NT2/D1 (cell line): ENCODE results near the gene TBC1D2B.

Experiments
- DNase-seq: peaks from one replicate; pipeline ENCODE4 v3.0.0-alpha.2; 2011; ENCODE audit warnings: low read depth, low spot score
- H3K27me3 ChIP-seq: 2 replicates; pipeline ENCODE4 v1.6.0; 2011; ENCODE audit warnings: mild to moderate bottlenecking; ENCODE audit not compliant: insufficient read length, insufficient read depth
- H3K36me3 ChIP-seq: 2 replicates; pipeline ENCODE4 v1.6.1; 2011; ENCODE audit warnings: mild to moderate bottlenecking, low read length, mixed read lengths; ENCODE audit not compliant: insufficient read depth, insufficient read length
- H3K4me1 ChIP-seq: 2 replicates; pipeline ENCODE4 v1.5.1; 2011; ENCODE audit not compliant: insufficient read depth, insufficient read length
- H3K4me3 ChIP-seq: 2 replicates; pipeline ENCODE4 v1.5.1; 2011; ENCODE audit warnings: low read depth; ENCODE audit not compliant: insufficient read length
- H3K9ac ChIP-seq: 2 replicates; pipeline ENCODE4 v1.6.0; 2011; ENCODE audit warnings: low read depth; ENCODE audit not compliant: insufficient read length
- H3K9me3 ChIP-seq: 2 replicates; pipeline ENCODE4 v1.5.1; 2011; ENCODE audit warnings: mild to moderate bottlenecking, low read length; ENCODE audit not compliant: insufficient read depth
- SUZ12 ChIP-seq: IDR thresholded peaks from 2 replicates; pipeline ENCODE4 v1.6.1; 2011; ENCODE audit not compliant: insufficient read length, insufficient read depth; ENCODE audit errors: extremely low read depth
- YY1 ChIP-seq: IDR thresholded peaks from 2 replicates; pipeline ENCODE4 v1.6.1; 2011; ENCODE audit not compliant: insufficient read length, insufficient read depth
- ZNF274 ChIP-seq: IDR thresholded peaks from 2 replicates; pipeline ENCODE4 v1.6.1; 2011; ENCODE audit warnings: mild to moderate bottlenecking, low read depth, low read length

The TBC1D2B gene

GRCh38 chr15:78103406-78104118 is 26.1 kb upstream of the TBC1D2B start:
- H3K9ac ChIP-seq = peak overlapping the region; percentile 18
- H3K4me1 ChIP-seq = no peaks in the 10 kb centered on the region
- H3K9me3 ChIP-seq = no peaks in the 10 kb centered on the region
- H3K36me3 ChIP-seq = peaks cover 18% of the 10 kb centered on the region
- no peaks in the 10 kb centered on the region for H3K27me3 ChIP-seq
- TF ChIP-seq YY1 = no peak
- TF ChIP-seq SUZ12 = no peak
- TF ChIP-seq ZNF274 = no peak
- H3K4me3 ChIP-seq = no peak overlapping the region
- no peak for DNase-seq

GRCh38 chr15:78102741-78103140 is 25.2 kb upstream of the TBC1D2B start:
- H3K9me3 ChIP-seq = no peaks in the 10 kb centered on the region
- H3K9ac ChIP-seq = no peak overlapping the region
- TF ChIP-seq SUZ12 (no peak), YY1 (no peak), ZNF274 (no peak)
- peaks cover 18% of the 10 kb centered on the region for H3K36me3 ChIP-seq
- no peaks in the 10 kb centered on the region for H3K4me1 ChIP-seq
- H3K4me3 ChIP-seq = no peak overlapping the region
- no peaks in the 10 kb centered on the region for H3K27me3 ChIP-seq
- no peak for DNase-seq

GRCh38 chr15:78102211-78102610 is 24.7 kb upstream of the TBC1D2B start:
- no peak overlapping the region for H3K9ac ChIP-seq
- H3K9me3 ChIP-seq = no peaks in the 10 kb centered on the region
- no peak for DNase-seq
- H3K36me3 ChIP-seq = peaks cover 15% of the 10 kb centered on the region
- no peak overlapping the region for H3K4me3 ChIP-seq
- no peaks in the 10 kb centered on the region for H3K4me1 ChIP-seq
- H3K27me3 ChIP-seq = no peaks in the 10 kb centered on the region
- no peak for TF ChIP-seq SUZ12
- no peak for TF ChIP-seq ZNF274
- no peak for TF ChIP-seq YY1

GRCh38 chr15:78101423-78102105 is 24.1 kb upstream of the TBC1D2B start:
- Histone ChIP-seq H3K9ac (no peak overlapping the region), H3K4me1 (no peaks in the 10 kb centered on the region), H3K9me3 (no peaks in the 10 kb centered on the region), H3K4me3 (no peak overlapping the region), H3K27me3 (no peaks in the 10 kb centered on the region), H3K36me3 (peaks cover 13% of the 10 kb centered on the region)
- TF ChIP-seq ZNF274 (no peak), YY1 (no peak), SUZ12 (no peak)
- no peak for DNase-seq

GRCh38 chr15:78100886-78101285 is 23.4 kb upstream of the TBC1D2B start:
- DNase-seq = no peak
- H3K9ac ChIP-seq = no peak overlapping the region

GRCh38 chr15:78098131-78098755 is 20.7 kb upstream of the TBC1D2B start:
- Histone ChIP-seq H3K27me3 (peaks cover 15% of the 10 kb centered on the region), H3K9ac (no peak overlapping the region), H3K9me3 (no peaks in the 10 kb centered on the region), H3K36me3 (no peaks in the 10 kb centered on the region), H3K4me3 (no peak overlapping the region), H3K4me1 (no peaks in the 10 kb centered on the region)
- TF ChIP-seq ZNF274 = no peak
- no peak for TF ChIP-seq YY1
- TF ChIP-seq SUZ12 = no peak
- no peak for DNase-seq

More at GRCh38 chr15:78100886-78101285, 23.4 kb upstream of the TBC1D2B start:
- H3K4me3 ChIP-seq = no peak overlapping the region
- no peaks in the 10 kb centered on the region for H3K9me3 ChIP-seq
- H3K27me3 ChIP-seq = no peaks in the 10 kb centered on the region
- no peaks in the 10 kb centered on the region for H3K4me1 ChIP-seq
- H3K36me3 ChIP-seq = peaks cover 8% of the 10 kb centered on the region
- TF ChIP-seq ZNF274 = no peak
- no peak for TF ChIP-seq YY1
- no peak for TF ChIP-seq SUZ12

GRCh38 chr15:78097667-78098066 is 20.2 kb upstream of the TBC1D2B start:
- Histone ChIP-seq H3K9ac (no peak overlapping the region), H3K27me3 (peaks cover 20% of the 10 kb centered on the region), H3K4me1 (no peaks in the 10 kb centered on the region), H3K9me3 (no peaks in the 10 kb centered on the region), H3K36me3 (no peaks in the 10 kb centered on the region), H3K4me3 (no peak overlapping the region)
- TF ChIP-seq SUZ12 (no peak), YY1 (no peak), ZNF274 (no peak)
- DNase-seq = no peak
